AG04449 (cell line): ENCODE results near the gene RAB6B.

Source experiments
- CTCF ChIA-PET: fragments of 350-600 bp; formaldehyde crosslinking; extraction: SDS; loops from one replicate; lab custom pipeline; 2021; ENCODE audit warnings: antibody characterized with exemption; lab: Yijun Ruan, JAX
- POLR2A ChIA-PET: fragments of 400-600, 350-600 bp; formaldehyde crosslinking; extraction: SDS; loops from one replicate; lab custom pipeline; 2020; ENCODE audit warnings: antibody characterized with exemption, inconsistent platforms; lab: Yijun Ruan, JAX
- DNase-seq: peaks from one replicate; pipeline ENCODE4 v3.0.0-alpha.2; 2010; ENCODE audit warnings: low read depth, low spot score
- H3K4me3 ChIP-seq: 2 replicates; pipeline ENCODE4 v1.5.1; 2011; ENCODE audit warnings: low read depth, mild to moderate bottlenecking, control low read depth, low read length
- CTCF ChIP-seq: IDR thresholded peaks from one replicate; pipeline ENCODE4 v1.5.1; 2011; ENCODE audit warnings: mild to moderate bottlenecking, moderate library complexity, low read length, control low read depth, inconsistent platforms; ENCODE audit not compliant: insufficient read depth; ENCODE audit errors: missing control alignments

Gene RAB6B

GRCh38 chr3:133928136-133928893, 32.6 kb upstream of the RAB6B start:
- no peak overlapping the region; the same call in 1 of the 2 replicates for H3K4me3 ChIP-seq
- ChIA-PET CTCF (interaction anchor here (0.6 to 8.2 kb wide), 35 partner anchors 9 to 1202 kb away, joined by 3 to 139 read pairs (median 4); no protein-coding TSS in a partner anchor), POLR2A (no interaction called here)
- no peak for TF ChIP-seq CTCF
- no peak for DNase-seq

- POLR2A ChIA-PET: no interaction called here
- CTCF ChIA-PET: interaction anchor here (0.6 to 8.2 kb wide), 31 partner anchors 8 to 1201 kb away, joined by 3 to 139 read pairs (median 5); no protein-coding TSS in a partner anchor
- DNase-seq: no peak
- TF ChIP-seq CTCF: peak; percentile 72
- peak overlapping the region; percentile 52 for H3K4me3 ChIP-seq
Observed at GRCh38 chr3:133927540-133928066, 31.9 kb upstream of the RAB6B start.

GRCh38 chr3:133926736-133927539, 31.3 kb upstream of the RAB6B start:
- ChIA-PET CTCF (interaction anchor here (0.6 to 8.2 kb wide), 13 partner anchors 10 to 286 kb away, joined by 3 to 139 read pairs (median 9); no protein-coding TSS in a partner anchor), POLR2A (no interaction called here)
- DNase-seq: no peak
- H3K4me3 ChIP-seq: peak overlapping the region; percentile 52
- TF ChIP-seq CTCF: no peak

GRCh38 chr3:133925960-133926735, 30.5 kb upstream of the RAB6B start:
- H3K4me3 ChIP-seq: no peak overlapping the region
- ChIA-PET CTCF (interaction anchor here (0.6 to 8.2 kb wide), 8 partner anchors 10 to 286 kb away, joined by 3 to 76 read pairs (median 5); no protein-coding TSS in a partner anchor), POLR2A (no interaction called here)
- no peak for TF ChIP-seq CTCF
- DNase-seq: no peak

GRCh38 chr3:133924041-133924440, 28.4 kb upstream of the RAB6B start:
- CTCF ChIA-PET: interaction anchor here (1.0 to 8.2 kb wide), 2 partner anchors 107 to 502 kb away, joined by 3 to 76 read pairs; no protein-coding TSS in a partner anchor
- TF ChIP-seq CTCF: no peak
- POLR2A ChIA-PET: no interaction called here

More at GRCh38 chr3:133924041-133924440, 28.4 kb upstream of the RAB6B start:
- H3K4me3 ChIP-seq: no peak overlapping the region
- no peak for DNase-seq
